Measurements from ENCODE around the gene GALNT5. TPM values are rescaled to one million over a fixed set of nuclear protein-coding genes. Genes with fewer than 3 reads are reported as not detected.

GALNT5 gene
- polyA plus RNA-seq, 1 donor (not counting 4 experiments of a cell fraction or from before 2014, with no cell fraction given) = 8.3 TPM

GRCh38 chr2:157327621-157328500, 70.4 kb downstream of the GALNT5 start:
- no peaks in the 10 kb centered on the region for H3K9me1 ChIP-seq (ENCODE audit: control insufficient read depth, extremely low read depth, insufficient read depth, low read length)
- no peaks in the 10 kb centered on the region for H3K27me3 ChIP-seq (ENCODE audit: control insufficient read depth, extremely low read depth, insufficient read depth, low read length)
- dilution Hi-C loops (cut with MboI; ENCODE audit: extremely low pct_ligation_motif_present, low sequenced_read_pairs) = no loop called here
- H3K9me3 ChIP-seq (ENCODE audit: control insufficient read depth, low read depth, low read length) = no peaks in the 10 kb centered on the region
- H3K27ac ChIP-seq (ENCODE audit: control insufficient read depth, insufficient read depth, low read length) = no peak overlapping the region
- DNase-seq (ENCODE audit: low read depth, low spot score) (peak; percentile 57), FAIRE-seq (peak; percentile 79)
- H2AFZ ChIP-seq (ENCODE audit: control insufficient read depth, low read length) = no peak overlapping the region
- H3K36me3 ChIP-seq (ENCODE audit: control insufficient read depth in 2 of 2, extremely low read depth in 1 of 2, insufficient read depth in 2 of 2, low read length in 2 of 2) = no peaks in the 10 kb centered on the region
- TF ChIP-seq CTCF (optimal IDR thresholded peaks at IDR 0.05 in 1 of 3, IDR thresholded peaks at IDR 0.05 in 1 of 3, conservative IDR thresholded peaks at IDR 0.05 in 1 of 3; ENCODE audit: extremely low read depth in 1 of 3, insufficient read depth in 2 of 3, low read length in 3 of 3) (peak; percentile 92 to 99 (median 98)), EZH2 (IDR thresholded peaks at IDR 0.05; ENCODE audit: low read length) (no peak)
- no peak overlapping the region for H3K4me2 ChIP-seq (ENCODE audit: control insufficient read depth, extremely low read depth, insufficient read depth, low read depth, low read length)
- no peak overlapping the region for H3K9ac ChIP-seq (ENCODE audit: control insufficient read depth, extremely low read depth, insufficient read depth, low read length)
- H4K20me1 ChIP-seq (ENCODE audit: control insufficient read depth, extremely low read depth, insufficient read depth, low read length) = no peaks in the 10 kb centered on the region
- no peaks in the 10 kb centered on the region for H3K79me2 ChIP-seq (ENCODE audit: control insufficient read depth, insufficient read depth, low read length)
- H3K4me3 ChIP-seq (ENCODE audit: control insufficient read depth in 2 of 3, extremely low read depth in 1 of 3, insufficient read depth in 2 of 3, low read depth in 1 of 3, low read length in 3 of 3) = no peak overlapping the region
- no peaks in the 10 kb centered on the region for H3K4me1 ChIP-seq (ENCODE audit: control insufficient read depth, extremely low read depth, insufficient read depth, low read length)

GRCh38 chr2:157329524-157329923, 72.0 kb downstream of the GALNT5 start:
- no peak overlapping the region for H3K27ac ChIP-seq (ENCODE audit: control insufficient read depth, insufficient read depth, low read length)
- DNase-seq (ENCODE audit: low read depth, low spot score) (no peak), FAIRE-seq (no peak)
- no peak overlapping the region for H3K4me2 ChIP-seq (ENCODE audit: control insufficient read depth, extremely low read depth, insufficient read depth, low read depth, low read length)
- H3K9ac ChIP-seq (ENCODE audit: control insufficient read depth, extremely low read depth, insufficient read depth, low read length) = no peak overlapping the region
- no peaks in the 10 kb centered on the region for H3K36me3 ChIP-seq (ENCODE audit: control insufficient read depth in 2 of 2, extremely low read depth in 1 of 2, insufficient read depth in 2 of 2, low read length in 2 of 2)
- H3K9me1 ChIP-seq (ENCODE audit: control insufficient read depth, extremely low read depth, insufficient read depth, low read length) = no peaks in the 10 kb centered on the region
- H3K4me3 ChIP-seq (ENCODE audit: control insufficient read depth in 2 of 3, extremely low read depth in 1 of 3, insufficient read depth in 2 of 3, low read depth in 1 of 3, low read length in 3 of 3) = no peak overlapping the region
- TF ChIP-seq CTCF (optimal IDR thresholded peaks at IDR 0.05 in 1 of 3, IDR thresholded peaks at IDR 0.05 in 1 of 3, conservative IDR thresholded peaks at IDR 0.05 in 1 of 3; ENCODE audit: extremely low read depth in 1 of 3, insufficient read depth in 2 of 3, low read length in 3 of 3) (no peak), EZH2 (IDR thresholded peaks at IDR 0.05; ENCODE audit: low read length) (no peak)
- no peaks in the 10 kb centered on the region for H4K20me1 ChIP-seq (ENCODE audit: control insufficient read depth, extremely low read depth, insufficient read depth, low read length)
- H3K4me1 ChIP-seq (ENCODE audit: control insufficient read depth, extremely low read depth, insufficient read depth, low read length) = no peaks in the 10 kb centered on the region
- no peaks in the 10 kb centered on the region for H3K9me3 ChIP-seq (ENCODE audit: control insufficient read depth, low read depth, low read length)
- no peaks in the 10 kb centered on the region for H3K79me2 ChIP-seq (ENCODE audit: control insufficient read depth, insufficient read depth, low read length)
- dilution Hi-C loops (cut with MboI; ENCODE audit: extremely low pct_ligation_motif_present, low sequenced_read_pairs) = no loop called here
- no peak overlapping the region for H2AFZ ChIP-seq (ENCODE audit: control insufficient read depth, low read length)
- H3K27me3 ChIP-seq (ENCODE audit: control insufficient read depth, extremely low read depth, insufficient read depth, low read length) = no peaks in the 10 kb centered on the region
